HG03520 (cell line): Measurements from ENCODE around the gene NCKAP5.

ENCODE experiments used
- ATAC-seq: cut with Tn5 transposase; IDR thresholded peaks from one replicate; pipeline ENCODE4 v1.9.1; 2021; ENCODE audit warnings: mild to moderate bottlenecking, moderate library complexity; ENCODE audit not compliant: unreplicated experiment

NCKAP5 gene

GRCh38 chr2:132789066-132789465 is 779.2 kb downstream of the NCKAP5 start:
- no peak for ATAC-seq

GRCh38 chr2:132788310-132788838 is 779.9 kb downstream of the NCKAP5 start:
- ATAC-seq = no peak

DNA sequence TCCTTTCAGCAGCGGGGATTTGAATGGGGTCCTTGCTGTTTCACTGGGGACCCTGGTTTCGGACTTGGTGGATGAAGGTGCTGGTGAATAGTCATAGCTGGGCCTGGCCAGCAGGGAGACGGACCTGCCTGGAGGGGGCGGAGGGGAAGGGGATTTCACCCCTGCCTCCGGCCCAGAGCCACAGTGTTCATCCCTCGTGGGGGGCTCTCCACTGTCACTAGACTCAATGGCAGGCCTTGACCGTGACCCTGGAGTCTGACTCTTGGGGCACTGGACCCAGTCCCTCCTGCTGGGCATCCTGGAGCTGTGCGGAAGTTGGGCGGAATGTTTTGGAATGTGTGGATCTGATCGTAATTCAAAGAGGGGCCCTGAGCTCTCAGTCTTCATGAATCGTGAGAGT is 784.4 kb downstream of the NCKAP5 start:
- no peak for ATAC-seq

DNA sequence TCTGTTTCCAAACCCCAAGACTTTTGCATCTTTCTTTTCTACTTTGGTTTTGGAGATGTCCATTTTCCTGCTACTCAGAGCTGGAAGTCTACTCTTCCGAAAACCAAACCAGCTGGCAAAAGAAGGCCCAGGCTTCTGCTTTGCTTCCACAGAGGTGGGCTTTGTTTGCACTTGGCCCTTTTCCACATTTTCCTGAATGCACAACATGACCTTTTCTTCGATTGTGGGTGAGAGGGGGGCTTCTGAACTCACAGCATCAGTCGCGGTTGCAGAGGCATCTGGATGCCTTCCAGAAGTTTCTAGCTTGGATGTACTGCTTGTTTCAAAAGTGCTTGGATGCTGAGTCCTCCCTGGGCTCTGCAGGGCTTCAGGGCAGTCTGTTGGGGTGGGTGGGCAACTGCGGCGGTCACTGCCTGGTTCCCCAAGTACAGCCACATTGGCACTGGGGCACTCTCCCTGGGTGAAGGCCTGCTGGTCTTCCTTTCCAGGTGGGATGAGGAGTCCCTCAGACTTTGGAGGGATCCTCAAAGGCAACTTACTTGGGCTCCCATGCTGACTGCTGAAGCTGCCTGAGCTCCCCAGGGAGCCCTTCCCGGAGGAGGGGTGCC is 786.0 kb downstream of the NCKAP5 start:
- ATAC-seq = no peak

GRCh38 chr2:132780651-132781050 is 787.6 kb downstream of the NCKAP5 start:
- no peak for ATAC-seq

DNA sequence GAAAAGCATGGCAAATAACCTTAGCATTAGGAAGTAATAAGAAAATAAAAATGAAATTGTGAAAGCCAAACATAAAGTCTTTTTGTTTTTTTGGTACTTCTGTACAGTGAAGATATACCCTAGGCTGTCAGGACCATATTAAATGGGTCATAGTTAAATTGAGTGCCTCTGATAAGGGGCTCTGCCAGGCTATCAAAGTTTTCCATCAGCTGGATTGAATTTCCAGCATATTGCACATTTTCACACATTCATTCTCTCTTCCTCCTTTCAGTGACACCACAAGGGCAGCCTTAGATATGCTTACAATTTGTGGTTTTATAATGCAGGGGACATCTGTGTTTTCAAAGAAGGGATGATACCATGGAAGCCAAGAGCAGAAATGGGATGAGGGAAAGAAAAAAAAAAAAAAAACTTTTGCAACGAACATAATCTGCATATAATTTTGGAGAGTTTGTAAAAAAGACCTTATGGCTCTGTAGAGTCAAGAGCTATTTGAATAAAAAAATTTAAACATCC is 789.0 kb downstream of the NCKAP5 start:
- ATAC-seq = no peak

- ATAC-seq = no peak
Observed at GRCh38 chr2:132776287-132776686, 792.0 kb downstream of the NCKAP5 start.

DNA sequence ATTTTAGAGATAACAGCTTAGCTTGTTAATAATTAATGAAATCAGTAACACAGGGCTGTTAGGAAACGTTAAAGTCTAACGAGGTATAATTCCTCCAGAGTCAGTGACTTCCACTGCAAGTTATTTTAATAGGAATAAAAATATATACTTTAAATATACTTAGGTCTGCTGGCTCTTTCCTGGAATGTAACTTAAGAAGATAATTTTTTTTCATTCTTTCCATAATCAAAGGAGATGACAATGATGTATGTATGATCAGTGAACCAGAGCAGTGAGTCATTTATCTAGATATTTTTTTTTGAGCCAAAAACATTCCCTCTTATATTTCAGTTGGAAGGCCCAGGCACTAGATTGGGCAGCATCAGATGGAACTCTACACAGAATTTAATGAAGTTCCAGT is 794.1 kb downstream of the NCKAP5 start:
- ATAC-seq = no peak

- no peak for ATAC-seq
Observed at GRCh38 chr2:132773331-132773730, 794.9 kb downstream of the NCKAP5 start.

DNA sequence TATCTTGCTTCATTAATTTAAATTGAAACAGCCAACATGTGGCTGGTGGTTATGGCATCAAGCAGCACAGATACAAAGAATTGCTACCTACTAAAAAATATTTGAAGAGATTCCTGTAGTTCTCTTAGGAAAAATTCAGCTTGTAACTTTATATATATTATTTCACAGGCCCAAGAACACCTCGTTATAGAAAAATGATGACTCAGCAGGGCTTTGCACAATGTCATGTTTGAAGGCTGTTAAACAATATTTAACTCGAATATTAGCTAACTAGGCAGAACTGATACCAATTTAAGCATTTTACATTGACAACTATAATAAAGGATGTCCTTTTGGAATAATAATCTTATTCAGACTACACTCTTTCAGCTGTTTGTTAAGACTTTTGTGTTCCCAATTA is 795.9 kb downstream of the NCKAP5 start:
- no peak for ATAC-seq

- ATAC-seq = no peak
Observed at GRCh38 chr2:132766573-132766972, 801.7 kb downstream of the NCKAP5 start.

GRCh38 chr2:132761437-132761836 is 806.8 kb downstream of the NCKAP5 start:
- no peak for ATAC-seq

- no peak for ATAC-seq
Observed at GRCh38 chr2:132760971-132761370, 807.3 kb downstream of the NCKAP5 start.

DNA sequence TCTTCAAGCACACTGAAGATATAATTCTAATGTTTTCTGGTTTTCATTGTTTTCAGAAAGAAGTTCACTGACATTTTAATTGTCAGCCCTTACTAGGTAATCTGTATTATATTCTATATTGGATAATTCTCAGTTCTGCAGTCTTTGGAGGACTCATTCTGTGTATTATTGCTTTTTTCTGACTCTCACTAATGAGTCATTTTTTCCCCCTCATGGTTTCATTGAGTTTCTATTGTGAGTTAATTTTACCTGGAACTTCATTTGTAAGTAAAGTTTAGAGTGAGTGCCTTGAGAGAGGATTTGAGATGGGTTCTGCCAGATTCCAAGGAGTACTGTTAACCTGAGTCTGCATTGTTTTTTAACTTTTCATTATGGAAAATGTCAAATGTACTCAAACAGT is 807.9 kb downstream of the NCKAP5 start:
- peak; percentile 45 for ATAC-seq

DNA sequence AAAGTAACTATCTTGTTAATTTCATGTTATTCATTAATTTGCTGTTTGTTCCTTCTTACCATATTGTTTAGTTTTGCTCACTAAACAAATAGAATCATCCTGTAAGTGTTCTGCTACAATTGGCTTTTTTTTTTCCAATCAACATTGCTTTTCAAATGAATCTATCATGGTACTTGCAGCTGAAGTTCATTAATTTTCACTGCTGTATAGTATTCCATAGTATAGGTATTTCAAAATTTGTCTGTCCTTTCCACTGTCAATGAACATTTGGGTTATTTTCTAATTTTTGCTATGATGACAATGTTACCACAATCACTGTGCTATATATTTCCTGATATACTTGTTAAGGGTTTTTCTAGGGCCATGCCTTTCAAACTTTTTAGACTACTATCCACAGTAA is 809.3 kb downstream of the NCKAP5 start:
- no peak for ATAC-seq

GRCh38 chr2:132757676-132758075 is 810.6 kb downstream of the NCKAP5 start:
- ATAC-seq = no peak

DNA sequence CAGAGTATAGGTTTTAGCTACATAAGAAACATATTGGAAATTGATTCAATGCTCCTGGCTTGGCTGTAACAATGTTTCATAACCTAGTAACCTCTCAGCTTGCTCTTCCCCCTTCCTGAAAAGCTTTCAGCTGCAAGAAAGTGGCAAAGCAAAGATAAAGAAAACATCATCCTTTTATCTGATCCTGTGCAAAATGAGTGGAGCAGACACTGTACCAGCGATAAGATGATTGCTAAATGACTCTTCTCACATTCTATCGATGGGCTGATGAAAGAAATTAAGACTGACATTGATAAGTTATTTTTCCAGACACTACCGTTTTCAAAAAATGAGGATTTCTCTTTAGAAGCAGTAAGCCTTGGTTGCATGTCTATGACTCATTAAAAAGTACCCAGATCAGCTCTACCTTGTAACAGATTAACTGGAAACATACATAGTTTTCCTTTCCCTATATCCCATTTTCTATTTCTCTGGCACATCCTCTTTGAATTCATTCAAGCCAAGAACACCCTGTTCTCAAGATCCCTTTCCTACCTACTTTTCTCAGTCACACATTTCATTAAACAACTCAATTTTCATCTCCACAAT is 811.2 kb downstream of the NCKAP5 start:
- no peak for ATAC-seq

- ATAC-seq = no peak
Observed at GRCh38 chr2:132754867-132755472, 813.3 kb downstream of the NCKAP5 start.

DNA sequence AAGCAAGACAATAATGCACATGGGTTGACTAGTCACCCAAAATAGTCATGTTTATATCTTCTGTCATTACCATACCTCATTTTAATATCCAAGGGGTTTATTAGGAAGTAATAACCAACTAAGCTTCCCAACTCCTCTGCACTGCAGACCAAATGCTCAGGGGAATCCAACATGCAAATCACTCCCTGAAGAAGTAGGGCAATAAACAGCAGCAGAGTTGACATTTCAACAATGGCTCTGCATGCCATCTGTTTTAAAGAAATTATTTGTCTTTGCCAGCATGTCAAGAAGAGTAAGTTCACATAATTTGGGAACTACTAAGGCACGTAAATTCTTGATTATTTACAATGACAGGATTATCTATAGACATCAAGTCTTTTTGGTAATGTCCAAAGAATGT is 813.9 kb downstream of the NCKAP5 start:
- no peak for ATAC-seq

DNA sequence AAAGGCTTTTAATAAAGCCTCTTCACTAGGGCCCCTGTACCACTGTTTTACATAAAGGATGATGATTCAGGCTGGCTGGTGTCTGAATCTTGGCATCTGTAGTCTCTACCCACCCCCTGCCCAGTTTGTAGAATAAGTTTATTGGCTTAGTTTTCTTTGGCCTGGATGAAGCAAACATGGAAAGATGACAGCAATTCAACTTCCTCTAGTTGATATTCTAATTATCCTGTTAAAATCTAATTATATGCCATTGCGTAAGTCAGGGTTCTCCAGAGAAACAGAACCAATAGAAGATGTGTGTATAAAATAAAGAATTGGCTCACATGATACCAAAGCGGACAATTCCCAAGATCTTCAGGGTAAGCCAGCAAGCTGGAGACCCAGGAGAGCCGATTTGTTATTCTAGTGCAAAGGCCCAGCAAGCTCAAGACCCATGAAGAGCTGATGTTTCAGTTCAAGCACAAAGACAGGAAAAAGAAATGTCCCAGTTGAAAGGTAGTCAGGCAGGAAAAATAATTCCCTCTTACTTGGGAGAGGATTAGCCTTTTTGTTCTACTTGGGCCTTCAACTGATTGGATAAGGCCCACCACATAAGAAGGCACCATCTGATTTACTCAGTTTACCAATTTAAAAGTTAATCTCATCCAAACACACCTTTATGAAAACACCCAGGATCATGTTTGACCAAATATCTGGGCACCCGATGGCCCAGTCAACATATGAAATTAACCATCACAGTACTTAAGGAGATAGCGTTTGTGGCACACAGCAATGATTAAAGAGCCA is 815.6 kb downstream of the NCKAP5 start:
- no peak for ATAC-seq

DNA sequence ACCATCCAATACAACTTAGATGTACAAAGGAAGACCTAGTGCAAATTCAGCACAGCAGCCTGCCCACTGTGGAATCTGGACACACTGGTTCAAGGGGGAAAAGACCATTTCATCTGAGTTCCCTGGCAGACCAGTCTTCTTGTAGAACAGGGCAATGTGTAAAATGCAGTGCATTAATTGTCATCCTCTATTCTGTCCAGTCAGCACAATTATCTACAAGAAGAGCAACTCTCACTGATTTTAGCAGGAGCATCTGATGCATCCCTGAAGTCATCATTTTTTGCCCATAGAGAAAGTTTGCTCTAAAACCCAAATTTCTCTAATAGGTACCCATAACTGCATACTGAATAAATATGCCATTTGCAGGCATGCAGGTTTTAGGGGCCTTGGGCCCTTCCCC is 816.4 kb downstream of the NCKAP5 start:
- ATAC-seq = no peak
